GM21515 (cell line): ENCODE data around the gene FCRL1.

Experiments used
- ATAC-seq: cut with Tn5 transposase; IDR thresholded peaks from one replicate; pipeline ENCODE4 v1.9.1; 2021; ENCODE audit not compliant: unreplicated experiment

Gene FCRL1

GRCh38 chr1:157806431-157807149 lies 13.3 kb downstream of the FCRL1 start:
- ATAC-seq, result peak; percentile 91

GRCh38 chr1:157803851-157804250 lies 16.1 kb downstream of the FCRL1 start:
- no peak for ATAC-seq

GRCh38 chr1:157799996-157800395 lies 19.9 kb downstream of the FCRL1 start:
- no peak for ATAC-seq

- no peak for ATAC-seq
These were observed 21.7 kb downstream of the FCRL1 start for GRCh38 chr1:157798211-157798610.

GRCh38 chr1:157785248-157785647 lies 34.7 kb downstream of the FCRL1 start:
- ATAC-seq, result no peak

- no peak for ATAC-seq
These were observed 35.1 kb downstream of the FCRL1 start for GRCh38 chr1:157784801-157785200.

GRCh38 chr1:157782931-157783330 lies 37.0 kb downstream of the FCRL1 start:
- ATAC-seq, result no peak

GRCh38 chr1:157781048-157781447 lies 38.9 kb downstream of the FCRL1 start:
- peak; percentile 51 for ATAC-seq

GRCh38 chr1:157776971-157777391 lies 42.9 kb downstream of the FCRL1 start, which contains the start of gene FCRL2:
Gene FCRL2, minus strand, starts transcription at chr1:157777132. Its CDS starts 59 bp downstream, at chr1:157777073.
- no peak for ATAC-seq

GRCh38 chr1:157775101-157775870 lies 44.6 kb downstream of the FCRL1 start:
- ATAC-seq, result no peak

- no peak for ATAC-seq
These were observed 45.5 kb downstream of the FCRL1 start for GRCh38 chr1:157774412-157774811.

GRCh38 chr1:157773493-157774350 lies 46.2 kb downstream of the FCRL1 start:
- ATAC-seq, result peak; percentile 68

- no peak for ATAC-seq
These were observed 48.1 kb downstream of the FCRL1 start for GRCh38 chr1:157771661-157772425.

- no peak for ATAC-seq
These were observed 49.4 kb downstream of the FCRL1 start for GRCh38 chr1:157770442-157771043.

GRCh38 chr1:157766792-157767191 lies 53.1 kb downstream of the FCRL1 start:
- ATAC-seq, result no peak

GRCh38 chr1:157758018-157758417 lies 61.9 kb downstream of the FCRL1 start:
- no peak for ATAC-seq

GRCh38 chr1:157753611-157754010 lies 66.3 kb downstream of the FCRL1 start:
- no peak for ATAC-seq

- ATAC-seq, result no peak
These were observed 68.6 kb downstream of the FCRL1 start for GRCh38 chr1:157751283-157751682.

GRCh38 chr1:157748262-157748817 lies 71.6 kb downstream of the FCRL1 start:
- ATAC-seq, result no peak
